22Rv1 (cell line): ENCODE results near the gene RAC3.

Experiments
- ZFX ChIP-seq: fragments of 450-650 bp; IDR thresholded peaks from 2 replicates; pipeline ENCODE4 v1.6.1; 2017; ENCODE audit warnings: antibody characterized with exemption, borderline replicate concordance
- TF ChIP-seq, protein P1 (sequence below): fragments of 450-650 bp; IDR thresholded peaks from 2 replicates; pipeline ENCODE4 v1.5.1; 2017; ENCODE audit warnings: mild to moderate bottlenecking

DNA sequence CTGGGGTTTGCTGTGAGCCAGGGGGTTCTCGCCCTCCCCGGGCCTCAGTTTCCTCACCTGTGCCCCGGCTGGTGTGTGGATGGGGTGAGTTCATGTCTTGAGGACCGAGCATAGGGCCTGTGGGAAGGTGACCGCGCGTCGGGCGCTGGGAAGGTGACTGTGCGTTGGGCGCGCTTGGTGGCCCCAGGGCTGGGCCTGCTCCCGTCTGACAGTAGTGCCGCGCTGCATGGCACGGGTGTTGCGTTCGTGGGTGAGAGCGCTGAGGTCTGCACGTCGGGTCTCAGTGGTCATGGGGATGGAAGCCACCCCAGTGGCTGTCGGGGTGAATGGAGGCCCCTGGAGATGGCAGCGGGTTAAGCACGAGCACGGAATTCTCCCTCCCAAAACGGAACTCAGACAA, 44.9 kb upstream of the RAC3 start:
- TF ChIP-seq, protein P1, sequence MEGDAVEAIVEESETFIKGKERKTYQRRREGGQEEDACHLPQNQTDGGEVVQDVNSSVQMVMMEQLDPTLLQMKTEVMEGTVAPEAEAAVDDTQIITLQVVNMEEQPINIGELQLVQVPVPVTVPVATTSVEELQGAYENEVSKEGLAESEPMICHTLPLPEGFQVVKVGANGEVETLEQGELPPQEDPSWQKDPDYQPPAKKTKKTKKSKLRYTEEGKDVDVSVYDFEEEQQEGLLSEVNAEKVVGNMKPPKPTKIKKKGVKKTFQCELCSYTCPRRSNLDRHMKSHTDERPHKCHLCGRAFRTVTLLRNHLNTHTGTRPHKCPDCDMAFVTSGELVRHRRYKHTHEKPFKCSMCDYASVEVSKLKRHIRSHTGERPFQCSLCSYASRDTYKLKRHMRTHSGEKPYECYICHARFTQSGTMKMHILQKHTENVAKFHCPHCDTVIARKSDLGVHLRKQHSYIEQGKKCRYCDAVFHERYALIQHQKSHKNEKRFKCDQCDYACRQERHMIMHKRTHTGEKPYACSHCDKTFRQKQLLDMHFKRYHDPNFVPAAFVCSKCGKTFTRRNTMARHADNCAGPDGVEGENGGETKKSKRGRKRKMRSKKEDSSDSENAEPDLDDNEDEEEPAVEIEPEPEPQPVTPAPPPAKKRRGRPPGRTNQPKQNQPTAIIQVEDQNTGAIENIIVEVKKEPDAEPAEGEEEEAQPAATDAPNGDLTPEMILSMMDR: no peak
- TF ChIP-seq ZFX: no peak
